Measurements from ENCODE around the gene PLB1.

Gene PLB1

DNA sequence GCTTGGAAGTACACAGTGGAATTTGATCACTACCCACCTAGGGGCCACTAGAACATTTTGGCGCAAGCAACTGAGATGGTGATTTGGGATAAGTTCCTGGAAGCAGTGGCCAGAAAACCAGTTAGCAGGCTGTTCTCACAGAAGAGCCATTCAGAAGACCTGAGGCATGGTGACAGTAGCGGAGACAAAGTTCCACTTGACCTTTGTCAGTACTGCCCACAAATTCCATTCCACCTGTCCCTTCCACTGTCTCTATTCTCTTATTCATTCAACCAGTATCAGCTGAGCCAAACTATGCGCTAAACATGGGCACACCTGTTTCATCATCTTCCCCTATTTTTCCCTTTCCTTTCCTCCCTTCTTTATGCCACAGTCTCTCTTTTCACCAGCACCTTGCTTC is 196.6 kb downstream of the PLB1 start:
- DNase-seq (ENCODE audit: low read depth in 2 of 2): no peak

DNA sequence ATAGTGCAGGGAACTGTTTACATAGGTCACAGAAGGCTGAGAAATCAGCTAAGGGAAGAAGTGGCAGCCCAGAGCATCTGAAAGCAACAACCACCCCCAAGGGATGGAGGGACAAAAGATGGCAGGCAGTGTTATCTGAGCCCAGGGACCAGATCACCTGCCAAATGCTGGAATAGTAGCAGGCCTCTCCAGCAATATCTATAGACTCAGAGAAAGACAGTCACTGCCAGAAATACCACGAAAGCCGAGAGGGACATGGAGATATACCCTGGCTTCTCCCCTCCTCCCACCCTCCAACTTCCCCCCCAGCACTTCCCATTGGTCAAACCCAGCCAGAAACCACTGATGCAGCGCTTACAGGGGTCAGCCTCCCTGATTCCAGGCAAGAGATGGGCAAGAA is 197.4 kb downstream of the PLB1 start:
- DNase-seq (ENCODE audit: low read depth in 2 of 2): no peak

All from activated CD8-positive, alpha-beta memory T cell treated with anti-CD3 and anti-CD28 coated beads for 4 hours (primary cell).